Kidney (tissue), 14 donors: Measurements from ENCODE around the gene IQCM. TPM values are rescaled to one million over a fixed set of nuclear protein-coding genes. Genes with fewer than 3 reads are reported as not detected.

ENCODE experiments used
- DNase-seq, 5 donors: peaks; one replicate each; pipeline ENCODE4 v3.0.0-alpha.2; 2013 to 2020
- FAIRE-seq: peaks from 2 replicates; lab custom pipeline; 2012; peaks lifted over from hg19 to GRCh38; lab: Jason Lieb, UNC
- H3K27ac ChIP-seq, 2 donors: one replicate each; pipeline ENCODE4 v1.7.0; 2013; ENCODE audit warnings: low read depth in 2 of 2, low read length in 2 of 2, inconsistent platforms in 1 of 2
- H3K27me3 ChIP-seq: one replicate; pipeline ENCODE4 v1.7.1; 2013; ENCODE audit warnings: low read length, inconsistent platforms; ENCODE audit not compliant: control insufficient read depth, insufficient read depth
- H3K36me3 ChIP-seq, 3 donors: one replicate each; pipeline versions ENCODE4 v1.7.0 to v1.7.1; 2013; ENCODE audit warnings: low read length in 3 of 3, control low read depth in 1 of 3, inconsistent platforms in 1 of 3; ENCODE audit not compliant: insufficient read depth in 3 of 3, control insufficient read depth in 2 of 3
- H3K4me1 ChIP-seq, 3 donors: one replicate each; pipeline versions ENCODE4 v1.7.0 to v1.7.1; 2013; ENCODE audit warnings: low read length in 3 of 3, inconsistent platforms in 1 of 3, low read depth in 1 of 3; ENCODE audit not compliant: control insufficient read depth in 2 of 3, insufficient read depth in 2 of 3
- H3K4me3 ChIP-seq, 3 donors: one replicate each; pipeline versions ENCODE4 v1.7.0 to v1.8.1; 2013; ENCODE audit warnings: low read length in 3 of 3, control low read depth in 1 of 3, inconsistent platforms in 1 of 3
- H3K9ac ChIP-seq, 3 donors: one replicate each; pipeline versions ENCODE4 v1.7.0 to v1.7.1; 2013; ENCODE audit warnings: low read length in 3 of 3, control low read depth in 1 of 3, inconsistent platforms in 1 of 3
- H3K9me3 ChIP-seq, 3 donors: one replicate each; pipeline versions ENCODE4 v1.7.0 to v1.7.1; 2013; ENCODE audit warnings: low read length in 3 of 3, control low read depth in 1 of 3, inconsistent platforms in 1 of 3; ENCODE audit not compliant: control insufficient read depth in 2 of 3, insufficient read depth in 1 of 3
- CTCF ChIP-seq: IDR thresholded peaks from 3 replicates; pipeline ENCODE4 v1.5.1; 2012; ENCODE audit warnings: mild to moderate bottlenecking, moderate library complexity, borderline replicate concordance; ENCODE audit not compliant: insufficient read depth; ENCODE audit errors: extremely low read depth
- intact Hi-C: fragments of 100-400 bp; cut with DNase I; formaldehyde crosslinking; loops from one replicate; pipeline ENCODE4 v1.11.1; 2022
- polyA plus RNA-seq: library from polyadenylated mRNA; stranded (reverse); fragments of 350-450 nt; fragmentation: Illumina TruSeq; extraction: RNeasy Lipid Tissue Mini Kit (QIAGEN cat#74804); gene quantifications from one replicate; pipeline ENCODE4 v1.2.3, GENCODE V29; 2014; ENCODE audit warnings: low read depth, low replicate concordance; ENCODE audit not compliant: insufficient read depth
- total RNA-seq: library from RNA; stranded (reverse); fragmentation: NEBNext Ultra II Directional; extraction: Animal tissue kit (Norgen Biotek cat#: 25700); gene quantifications from one replicate; pipeline ENCODE4 v1.2.1, GENCODE V29; 2021
- donor health status: control.
- donor health status: control.
- donor health status: control.
- donor health status: control.
- donor health status: control.
- donor health status: DM: yes; HTN: yes; CAD: no.
- donor health status: Normal renal cell carcinoma (clear cell type).

IQCM gene
- total and polyA plus RNA-seq, 2 donors from 2014 or later, result not detected

DNA sequence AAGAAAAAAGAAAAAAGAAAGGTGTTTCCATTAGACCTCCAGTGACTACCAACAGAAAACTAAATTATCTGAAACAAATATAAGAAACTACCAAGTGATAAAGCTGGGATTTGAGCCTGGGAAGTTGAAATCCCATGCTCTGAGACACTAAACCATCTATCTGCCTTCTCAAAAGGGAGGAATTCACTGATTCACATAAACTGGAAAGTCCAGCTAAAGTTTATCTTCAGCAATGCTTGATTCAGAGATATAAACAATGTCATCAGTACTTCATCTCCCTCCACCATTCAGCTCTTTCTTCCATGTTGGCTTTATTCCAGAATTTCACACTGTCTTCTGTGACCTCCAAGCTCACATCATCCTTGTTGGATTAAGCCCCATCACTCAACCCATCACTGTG is 96.3 kb downstream of the IQCM start:
- no peak overlapping the region for H3K9ac ChIP-seq
- H3K4me3 ChIP-seq, result no peak overlapping the region
- no peaks in the 10 kb centered on the region for H3K4me1 ChIP-seq
- H3K27ac ChIP-seq, result no peak overlapping the region
- DNase-seq, result no peak
- intact Hi-C loops, result no loop called here
- TF ChIP-seq CTCF, result no peak
- FAIRE-seq, result no peak
- H3K9me3 ChIP-seq, result peaks cover 0 to 8% (median 0%) of the 10 kb centered on the region in 3 donors
- no peaks in the 10 kb centered on the region for H3K36me3 ChIP-seq
- no peaks in the 10 kb centered on the region for H3K27me3 ChIP-seq

- Histone ChIP-seq H3K4me3 (no peak overlapping the region), H3K27me3 (no peaks in the 10 kb centered on the region), H3K4me1 (no peaks in the 10 kb centered on the region), H3K9ac (no peak overlapping the region), H3K9me3 (peaks cover 0 to 8% (median 0%) of the 10 kb centered on the region in 3 donors), H3K27ac (no peak overlapping the region), H3K36me3 (no peaks in the 10 kb centered on the region)
- DNase-seq (no peak), FAIRE-seq (no peak)
- intact Hi-C loops, result no loop called here
- no peak for TF ChIP-seq CTCF
Observed at GRCh38 chr4:149718500-149718899, 97.1 kb downstream of the IQCM start.

DNA sequence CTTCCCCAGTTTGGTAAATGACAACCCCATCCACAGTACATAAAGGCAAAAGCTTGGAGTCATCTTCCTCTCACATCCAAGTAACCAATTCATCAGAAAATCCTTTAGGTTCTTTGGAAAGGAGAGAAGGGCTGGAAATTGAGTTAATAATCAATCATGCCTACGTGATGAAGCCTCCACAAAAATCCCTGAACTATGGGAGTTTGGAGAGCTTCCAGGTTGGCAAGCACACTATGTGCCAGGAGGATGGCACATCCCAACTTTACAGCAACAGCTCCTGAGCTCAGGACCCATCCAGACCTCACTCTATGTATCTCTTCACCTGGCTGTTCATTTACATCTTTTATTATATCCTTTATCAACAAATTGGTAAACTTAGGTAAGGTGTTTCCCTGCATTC is 98.9 kb downstream of the IQCM start:
- intact Hi-C loops, result no loop called here

More for the DNA sequence above, 98.9 kb downstream of the IQCM start:
- H3K9me3 ChIP-seq, result peaks cover 0 to 8% (median 0%) of the 10 kb centered on the region in 3 donors
- no peak for DNase-seq
- H3K27me3 ChIP-seq, result no peaks in the 10 kb centered on the region
- no peak for FAIRE-seq
- no peak overlapping the region for H3K27ac ChIP-seq
- no peaks in the 10 kb centered on the region for H3K4me1 ChIP-seq
- no peak overlapping the region for H3K4me3 ChIP-seq
- H3K9ac ChIP-seq, result no peak overlapping the region
- H3K36me3 ChIP-seq, result no peaks in the 10 kb centered on the region
- TF ChIP-seq CTCF, result no peak
